ENCODE data around the gene PDCD4.

Gene PDCD4

DNA sequence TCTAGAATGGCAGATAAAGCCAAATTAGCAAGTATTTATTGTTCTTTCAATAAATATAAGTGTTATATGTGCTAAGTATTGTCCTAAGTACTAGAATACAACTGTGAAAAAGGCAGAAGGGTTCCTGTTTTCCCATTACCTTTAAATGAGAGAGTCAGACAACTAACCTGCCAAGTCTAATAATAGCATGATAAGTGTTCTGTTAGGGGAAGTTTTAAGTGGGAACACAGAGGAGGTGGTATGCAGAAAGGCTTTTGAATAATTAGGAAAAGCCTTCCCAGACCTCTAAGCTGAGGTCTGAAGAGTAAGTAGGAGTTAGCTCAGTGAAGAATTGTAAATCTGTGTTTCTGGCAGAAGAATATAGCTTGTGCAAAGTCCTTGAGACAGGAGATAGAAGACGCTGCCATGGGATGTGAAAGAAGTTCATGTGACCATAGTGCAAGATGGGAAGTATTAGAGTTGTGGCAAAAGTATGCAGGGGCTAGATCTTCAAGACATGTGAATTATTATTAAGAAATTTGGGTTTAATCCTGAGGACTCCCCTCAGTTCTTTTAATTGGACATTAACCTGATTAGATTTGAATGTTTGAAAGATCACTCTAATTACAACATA lies 60.1 kb downstream of the PDCD4 start:
- DNase-seq, result no peak

DNA sequence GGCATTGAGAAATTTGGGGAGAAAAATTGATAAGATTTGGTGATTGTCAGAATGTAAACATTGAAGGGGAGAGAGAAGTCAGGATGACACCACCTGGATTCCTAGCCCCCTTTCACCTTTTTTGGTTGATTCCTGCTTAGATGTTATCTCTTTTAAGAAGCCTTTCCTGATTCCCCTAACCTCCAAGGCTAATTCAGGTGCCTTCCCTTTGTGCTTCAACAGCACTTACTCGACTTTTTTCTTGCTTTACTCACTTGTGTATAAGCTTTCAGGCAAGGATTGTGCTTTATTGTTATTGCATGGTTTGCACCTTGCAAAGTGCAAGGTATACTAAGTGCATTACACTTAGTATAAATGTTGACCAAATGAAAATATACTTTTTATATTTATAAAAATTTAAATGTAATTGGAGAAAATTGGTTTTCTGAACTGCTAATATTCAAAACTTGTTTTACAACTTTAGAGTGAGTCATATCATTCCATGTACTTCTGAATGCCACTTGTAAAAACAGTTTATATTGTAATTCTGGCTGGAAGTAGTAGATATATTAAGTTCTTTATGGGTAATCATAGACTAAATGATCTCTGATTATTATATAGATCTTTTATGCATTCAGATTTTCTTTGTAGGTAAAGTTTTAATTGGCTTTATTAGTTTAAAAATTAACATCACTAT lies 60.9 kb downstream of the PDCD4 start:
- no peak for DNase-seq

DNA sequence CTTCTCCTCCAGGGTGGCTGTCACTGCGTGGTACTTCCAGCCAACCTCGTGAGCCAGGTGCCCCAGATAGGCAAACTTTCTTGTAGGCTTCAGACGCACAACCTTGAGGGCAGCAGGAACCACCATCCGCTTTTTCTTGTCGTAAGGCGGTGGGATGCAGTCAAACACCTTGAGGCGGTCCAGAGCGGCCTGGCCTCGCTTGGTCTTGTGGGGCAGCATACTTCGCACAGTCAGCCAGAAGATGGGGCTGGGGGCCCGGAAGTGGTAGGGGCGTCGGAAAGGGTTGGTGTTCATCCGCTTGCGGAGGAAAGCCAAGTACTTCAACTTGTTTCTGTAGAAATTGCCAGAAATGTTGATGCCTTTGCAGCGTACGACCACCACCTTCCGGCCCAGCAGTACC lies 65.0 kb downstream of the PDCD4 start:
- no peak for DNase-seq

- DNase-seq, result no peak
These were observed 67.7 kb downstream of the PDCD4 start for GRCh38 chr10:110939419-110939818.

DNA sequence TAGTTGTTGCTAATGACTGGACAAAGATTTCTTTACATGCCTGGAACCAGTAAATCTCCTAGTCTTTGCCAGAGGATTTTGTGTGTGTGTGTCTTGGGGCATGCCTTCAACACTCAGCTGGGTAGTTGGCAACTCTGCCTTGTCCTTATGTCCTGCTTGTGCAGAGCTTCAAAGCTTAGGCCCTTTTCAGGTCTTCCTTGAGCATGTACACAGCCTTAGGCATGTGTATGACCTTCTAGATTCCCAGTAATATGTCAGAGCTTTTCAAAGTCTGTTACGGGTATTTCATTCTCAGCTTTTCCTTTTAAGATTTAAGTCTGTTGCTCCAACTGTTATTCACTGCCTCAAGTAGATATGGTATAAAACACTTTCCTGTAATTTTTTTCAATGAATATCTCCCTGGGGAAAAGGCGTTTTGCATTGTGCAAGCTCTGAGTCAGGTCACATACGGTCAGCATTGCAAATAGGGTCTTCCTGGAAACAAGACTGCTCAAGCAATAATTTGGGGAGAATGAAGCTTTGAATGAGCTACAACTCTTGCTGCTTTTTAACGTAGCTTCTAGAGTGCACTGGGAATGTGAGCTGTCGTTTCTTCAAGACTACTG lies 73.2 kb downstream of the PDCD4 start:
- no peak for DNase-seq

- DNase-seq, result no peak
These were observed 74.8 kb downstream of the PDCD4 start for GRCh38 chr10:110946496-110946895.

DNA sequence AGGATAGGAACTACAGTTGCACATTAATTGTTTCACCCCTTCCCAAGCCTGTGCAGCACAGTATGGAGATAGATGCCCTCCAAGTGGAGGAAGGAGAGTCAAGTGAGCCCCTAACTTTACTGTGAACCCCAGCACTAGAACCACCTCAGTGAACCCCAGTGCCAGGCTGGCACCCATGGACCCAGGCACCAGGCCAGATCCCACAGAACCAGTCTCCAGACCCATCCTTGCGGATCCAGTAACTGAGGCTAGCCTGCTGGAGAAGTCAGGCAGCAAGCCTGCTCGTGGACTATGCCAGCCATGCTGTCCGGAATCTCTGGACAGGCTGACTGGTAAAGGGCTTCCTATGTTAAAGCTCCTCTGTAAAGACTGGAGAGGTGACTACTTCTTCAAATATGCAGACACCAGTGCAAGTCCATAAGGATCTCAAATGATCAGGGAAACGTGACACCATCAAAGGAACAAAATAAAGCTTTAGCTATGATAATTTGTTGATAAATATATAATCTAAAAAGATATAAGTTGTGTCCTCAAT lies 75.4 kb downstream of the PDCD4 start:
- DNase-seq, result no peak

Measured in CD4-positive, alpha-beta T cell treated with Interleukin-15 for 1 hour (primary cell).